Measurements from ENCODE around the gene LFNG.

LFNG gene

GRCh38 chr7:2483494-2483893 is 36.1 kb upstream of the LFNG start:
- no peak for DNase-seq (ENCODE audit: low spot score)

GRCh38 chr7:2484868-2485267 is 34.7 kb upstream of the LFNG start:
- DNase-seq (ENCODE audit: low spot score) = no peak

DNA sequence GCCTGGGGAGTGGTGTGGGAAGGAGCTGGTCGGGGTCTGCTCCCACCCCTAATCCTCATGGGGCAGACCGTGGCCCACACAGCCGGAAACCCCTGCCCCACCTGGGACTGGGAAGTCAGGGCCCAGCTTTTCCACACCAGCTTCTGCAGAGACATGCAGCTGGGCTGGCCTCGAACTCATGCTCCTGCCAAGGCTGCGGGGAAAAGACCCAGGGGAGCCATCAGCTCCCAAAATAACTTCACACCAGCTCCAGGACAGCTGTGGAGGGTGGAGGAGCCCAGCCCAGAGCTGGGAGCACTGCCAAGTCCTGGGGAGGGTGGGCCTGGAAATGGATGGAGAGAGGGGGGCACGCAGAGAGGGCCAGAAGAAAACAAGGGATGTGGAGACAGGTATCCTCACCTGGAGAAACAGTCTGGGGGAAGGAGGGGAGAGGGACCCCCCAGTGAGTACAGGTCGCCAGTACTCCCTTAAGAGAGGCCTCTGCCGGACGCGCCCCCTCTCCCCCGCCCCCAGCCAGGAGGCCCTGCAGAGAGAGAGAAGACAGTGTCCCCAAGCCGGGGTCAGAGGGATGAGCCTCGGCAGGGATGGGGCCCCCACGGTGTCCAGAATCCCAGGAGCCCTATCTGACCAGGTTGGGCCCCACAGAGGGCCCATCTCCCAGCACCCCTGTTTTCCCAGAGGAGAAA is 31.8 kb upstream of the LFNG start:
- DNase-seq (ENCODE audit: low spot score) = no peak

GRCh38 chr7:2488272-2488645 is 31.3 kb upstream of the LFNG start:
- DNase-seq (ENCODE audit: low spot score) = no peak

GRCh38 chr7:2488681-2489080 is 30.9 kb upstream of the LFNG start:
- no peak for DNase-seq (ENCODE audit: low spot score)

- DNase-seq (ENCODE audit: low spot score) = no peak
Observed at GRCh38 chr7:2490181-2490651, 29.4 kb upstream of the LFNG start.

- DNase-seq (ENCODE audit: low spot score) = no peak
Observed at GRCh38 chr7:2492038-2492437, 27.5 kb upstream of the LFNG start.

GRCh38 chr7:2493205-2494164 is 26.1 kb upstream of the LFNG start:
- DNase-seq (ENCODE audit: low spot score) = no peak

DNA sequence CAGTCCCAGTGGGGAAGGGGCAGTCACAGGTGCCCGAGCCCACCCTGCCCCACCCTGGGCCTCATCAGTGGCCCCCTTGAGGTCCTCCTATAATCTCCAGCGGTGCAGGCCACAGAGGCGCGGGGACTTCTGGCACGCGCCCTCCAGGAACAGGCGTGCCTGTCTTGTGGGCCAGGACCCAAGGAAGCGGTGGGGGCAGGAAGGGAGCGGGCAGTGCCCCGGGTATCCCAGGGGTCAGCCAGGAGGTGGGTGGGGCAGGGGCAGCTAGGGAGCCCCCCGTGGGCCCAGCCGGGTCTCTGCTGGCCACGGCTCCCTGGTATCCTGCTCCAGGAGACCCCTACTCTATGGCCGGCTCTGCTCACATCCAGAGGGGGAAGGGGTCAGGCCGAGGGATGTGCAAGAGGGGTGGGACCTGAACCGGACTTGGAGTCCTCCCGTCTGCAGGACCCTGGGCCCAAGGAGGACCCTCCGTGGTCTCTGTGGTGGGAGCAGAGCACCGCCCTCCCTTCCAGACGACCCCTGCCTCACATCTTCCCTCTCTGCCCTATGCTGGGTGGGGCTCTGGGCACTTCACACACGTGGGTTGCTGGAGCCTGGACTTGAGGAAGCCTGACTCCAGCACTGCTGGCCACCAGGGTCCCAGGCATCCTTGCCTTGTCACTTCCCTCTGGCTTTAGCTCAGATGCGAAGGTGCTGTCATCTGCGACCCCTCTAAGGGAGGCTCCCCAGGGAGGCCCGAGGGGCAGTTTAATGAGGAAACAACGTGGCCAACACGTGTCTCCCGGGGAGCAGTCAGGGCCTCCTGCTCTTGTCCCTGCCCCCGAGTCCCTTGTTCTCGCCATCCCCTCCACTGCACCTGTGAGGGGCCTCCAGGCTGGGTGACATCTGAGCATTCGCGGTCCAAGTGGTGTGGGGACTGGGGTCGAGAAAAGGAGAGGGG is 25.1 kb upstream of the LFNG start:
- no peak for DNase-seq (ENCODE audit: low spot score)

GRCh38 chr7:2495418-2496299 is 23.9 kb upstream of the LFNG start:
- DNase-seq (ENCODE audit: low spot score) = no peak

DNA sequence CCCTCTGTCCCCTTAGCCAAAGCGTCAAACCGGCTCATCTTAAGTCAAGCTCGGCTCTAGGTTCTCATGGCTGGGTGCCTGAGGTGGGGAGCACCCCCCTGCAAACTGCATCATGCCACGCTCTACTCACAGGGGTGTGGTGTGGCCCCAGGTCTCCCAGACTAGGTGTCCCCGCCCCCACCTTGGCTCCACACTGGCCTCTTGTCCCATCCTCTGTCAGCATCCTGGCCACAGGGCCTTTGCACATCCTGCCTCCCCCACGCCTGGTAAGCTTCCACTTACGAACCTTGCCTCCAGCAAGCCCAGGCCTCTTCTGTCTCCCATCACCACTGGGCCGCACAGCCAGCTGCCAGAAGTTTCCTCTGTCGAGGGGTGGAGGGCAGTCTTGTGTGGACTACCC is 23.2 kb upstream of the LFNG start:
- no peak for DNase-seq (ENCODE audit: low spot score)

DNA sequence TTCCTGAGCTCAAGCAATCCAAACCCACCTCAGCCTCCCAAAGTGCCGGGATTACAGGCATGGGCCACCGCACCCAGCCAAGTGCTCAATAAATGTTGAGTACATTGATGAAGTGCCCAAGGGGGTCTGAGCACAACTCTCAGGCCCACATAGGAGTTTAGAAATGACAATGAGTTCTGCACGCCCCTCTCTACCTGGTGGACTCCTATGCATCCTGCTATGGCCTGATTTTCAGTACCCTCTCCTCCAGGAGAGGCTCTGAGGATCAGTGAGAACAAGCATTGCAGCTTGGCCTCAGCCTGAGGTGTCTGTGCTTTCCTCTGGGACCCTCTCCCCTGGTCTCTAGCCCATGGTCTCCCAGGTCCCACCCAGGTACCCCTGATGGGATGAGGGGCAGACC is 22.5 kb upstream of the LFNG start:
- no peak for DNase-seq (ENCODE audit: low spot score)

- DNase-seq (ENCODE audit: low spot score) = no peak
Observed at GRCh38 chr7:2497500-2498336, 21.9 kb upstream of the LFNG start.

DNA sequence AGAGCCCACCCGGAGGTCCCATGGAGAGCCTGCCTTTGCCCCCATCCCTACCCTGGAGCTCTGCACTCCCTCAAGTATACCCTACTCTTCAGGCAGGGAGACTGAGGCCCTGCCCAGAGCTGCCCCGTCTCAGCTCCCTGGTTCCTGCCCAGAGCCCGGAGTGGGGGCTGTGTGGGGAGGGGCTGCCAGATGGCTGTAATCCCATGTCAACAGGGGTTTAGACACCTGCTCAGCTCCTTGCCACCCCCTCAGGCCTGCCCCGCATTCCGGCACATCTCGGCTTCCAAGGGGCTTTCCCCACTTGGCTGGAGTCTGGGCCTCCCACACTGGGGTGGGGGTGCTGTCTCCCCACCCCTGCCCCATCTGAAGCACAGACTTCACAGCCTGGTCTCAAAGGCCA is 20.9 kb upstream of the LFNG start:
- DNase-seq (ENCODE audit: low spot score) = no peak

DNA sequence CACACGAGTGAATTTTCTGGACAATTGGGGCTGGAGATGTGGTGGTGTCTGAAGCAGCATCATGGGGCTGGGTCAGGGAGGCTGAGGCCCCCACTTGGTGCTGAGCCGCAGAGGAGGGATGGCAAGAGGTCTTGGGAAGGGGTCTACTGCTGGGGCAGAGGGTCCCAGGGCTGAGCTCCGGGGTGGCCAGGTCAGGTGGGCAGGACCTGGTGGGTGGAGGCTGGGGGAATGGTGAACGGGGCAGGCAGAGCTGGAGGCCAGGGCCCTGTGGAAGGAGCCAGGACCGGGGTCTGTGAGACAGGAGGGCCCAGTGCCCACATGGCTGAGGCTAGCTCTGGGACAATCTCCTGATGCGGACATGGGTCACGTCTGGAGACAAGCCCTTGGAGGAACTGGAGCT is 20.4 kb upstream of the LFNG start:
- DNase-seq (ENCODE audit: low spot score) = no peak

DNA sequence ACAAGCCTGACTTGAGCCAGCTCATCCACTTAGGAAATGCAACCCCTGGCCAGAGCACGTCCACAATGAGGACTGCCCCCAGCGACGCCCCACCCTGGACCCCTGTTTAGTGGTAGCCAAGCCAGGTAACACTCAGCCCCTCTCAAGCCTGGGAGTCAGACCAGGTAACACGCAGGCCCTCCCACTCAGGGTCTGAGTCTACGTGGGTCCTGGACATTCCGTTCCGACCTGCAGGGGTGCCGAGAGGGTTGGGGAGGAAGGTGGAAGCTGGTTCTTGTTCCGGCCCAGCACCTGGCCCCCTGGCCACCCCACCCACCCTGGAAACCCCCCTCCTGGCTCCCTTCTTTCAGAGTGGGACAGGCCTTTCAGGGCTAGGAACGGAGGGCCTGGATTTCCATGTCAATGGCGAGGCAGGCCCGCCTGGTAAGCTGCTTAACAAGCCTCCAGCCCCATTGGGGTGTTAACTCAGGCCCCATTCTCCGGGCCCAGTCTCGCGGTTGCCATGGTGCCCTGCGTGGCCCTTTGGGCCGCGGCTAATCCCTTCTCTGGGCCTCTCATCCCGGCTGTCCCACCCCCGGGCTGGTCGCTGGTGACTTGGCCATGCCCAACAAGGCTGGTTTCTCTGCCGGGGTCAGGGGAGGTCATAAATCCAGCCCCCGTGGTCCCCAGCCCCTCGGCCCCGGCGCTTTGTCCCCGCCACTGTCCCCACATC is 19.7 kb upstream of the LFNG start:
- DNase-seq (ENCODE audit: low spot score) = no peak

- DNase-seq (ENCODE audit: low spot score) = no peak
Observed at GRCh38 chr7:2500701-2501100, 18.9 kb upstream of the LFNG start.

DNA sequence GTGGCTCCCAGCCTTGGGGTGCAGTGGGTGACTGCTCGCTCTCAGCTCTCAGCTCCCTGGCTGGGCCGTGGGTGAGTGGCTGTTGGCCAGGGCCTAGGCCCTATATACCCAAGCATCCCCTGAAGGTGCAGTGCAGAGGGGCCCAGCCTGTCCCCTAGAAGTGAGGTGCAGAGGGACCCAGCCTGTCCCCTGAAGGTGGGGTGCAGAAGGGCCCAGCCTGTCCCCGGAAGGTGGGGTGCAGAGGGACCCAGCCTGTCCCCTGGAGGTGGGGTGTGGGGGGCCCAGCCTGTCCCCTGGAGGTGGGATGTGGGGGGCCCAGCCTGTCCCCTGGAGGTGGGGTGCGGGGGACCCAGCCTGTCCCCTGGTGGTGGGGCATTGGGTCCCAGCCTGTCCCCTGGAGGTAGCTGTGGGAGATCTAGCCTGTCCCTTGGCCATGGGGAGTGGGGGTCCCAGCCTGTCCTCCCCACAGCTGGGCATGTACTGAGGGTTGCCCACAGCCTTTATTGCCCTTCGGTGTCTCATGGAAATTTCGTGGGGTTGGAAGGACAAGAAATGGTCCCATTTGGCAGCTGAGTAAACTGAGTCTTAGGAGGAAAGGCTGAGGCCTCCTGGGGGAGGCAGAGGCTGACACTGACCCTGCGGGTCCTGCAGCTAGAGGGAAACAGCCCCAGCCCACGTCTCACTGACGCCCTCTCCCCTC is 17.5 kb upstream of the LFNG start:
- DNase-seq (ENCODE audit: low spot score) = no peak

DNA sequence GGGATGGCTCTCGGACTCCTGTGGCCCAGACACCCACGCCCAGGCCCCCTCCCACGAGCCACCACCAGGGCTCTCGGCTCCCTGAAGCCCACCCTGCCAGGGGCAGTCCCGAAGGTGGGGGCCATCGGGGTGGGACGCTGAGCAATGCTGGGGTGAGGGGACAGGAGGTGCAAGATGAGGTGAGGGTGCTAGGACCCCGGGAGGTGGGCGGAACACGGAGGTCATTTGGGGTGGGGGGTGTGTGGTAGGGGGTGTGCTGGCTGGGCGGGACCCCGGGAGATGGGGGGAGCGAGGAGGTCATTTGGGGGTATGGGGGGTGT is 17.0 kb upstream of the LFNG start:
- no peak for DNase-seq (ENCODE audit: low spot score)
